ENCODE measurements around the gene FGF23. TPM values are rescaled to one million over a fixed set of nuclear protein-coding genes. Genes with fewer than 3 reads are reported as not detected.

The FGF23 gene
- total RNA-seq, 4 donors from 2014 or later = not detected

GRCh38 chr12:4355156-4356040 lies 24.1 kb downstream of the FGF23 start:
- no peak for TF ChIP-seq EP300 (IDR thresholded peaks at IDR 0.05; ENCODE audit: low read depth)
- TF ChIP-seq POLR2A (IDR thresholded peaks at IDR 0.05) = no peak
- TF ChIP-seq, protein P1, sequence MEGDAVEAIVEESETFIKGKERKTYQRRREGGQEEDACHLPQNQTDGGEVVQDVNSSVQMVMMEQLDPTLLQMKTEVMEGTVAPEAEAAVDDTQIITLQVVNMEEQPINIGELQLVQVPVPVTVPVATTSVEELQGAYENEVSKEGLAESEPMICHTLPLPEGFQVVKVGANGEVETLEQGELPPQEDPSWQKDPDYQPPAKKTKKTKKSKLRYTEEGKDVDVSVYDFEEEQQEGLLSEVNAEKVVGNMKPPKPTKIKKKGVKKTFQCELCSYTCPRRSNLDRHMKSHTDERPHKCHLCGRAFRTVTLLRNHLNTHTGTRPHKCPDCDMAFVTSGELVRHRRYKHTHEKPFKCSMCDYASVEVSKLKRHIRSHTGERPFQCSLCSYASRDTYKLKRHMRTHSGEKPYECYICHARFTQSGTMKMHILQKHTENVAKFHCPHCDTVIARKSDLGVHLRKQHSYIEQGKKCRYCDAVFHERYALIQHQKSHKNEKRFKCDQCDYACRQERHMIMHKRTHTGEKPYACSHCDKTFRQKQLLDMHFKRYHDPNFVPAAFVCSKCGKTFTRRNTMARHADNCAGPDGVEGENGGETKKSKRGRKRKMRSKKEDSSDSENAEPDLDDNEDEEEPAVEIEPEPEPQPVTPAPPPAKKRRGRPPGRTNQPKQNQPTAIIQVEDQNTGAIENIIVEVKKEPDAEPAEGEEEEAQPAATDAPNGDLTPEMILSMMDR (IDR thresholded peaks at IDR 0.05) = no peak
- TF ChIP-seq POLR2AphosphoS5 (IDR thresholded peaks at IDR 0.05) = no peak
- in situ Hi-C loops (cut with MboI; ENCODE audit: low pct_ligation_motif_present in 1 of 4, low pct_unique_long_range_greater_than_20kb in 1 of 4, low sequenced_read_pairs in 3 of 4) = loop anchor here in 1 of 4 donors (25.0 kb wide), 1 partner anchor 107 kb away; no protein-coding TSS in a partner anchor
- Histone ChIP-seq H3K36me3 (peaks cover 0 to 11% (median 5%) of the 10 kb centered on the region in 4 donors), H3K4me1 (no peaks in the 10 kb centered on the region), H3K27me3 (no peaks in the 10 kb centered on the region), H3K27ac (no peak overlapping the region), H3K4me3 (no peak overlapping the region), H3K9me3 (no peaks in the 10 kb centered on the region)
- 76 to 83% methylated on average over 3 of the region's 3 CpGs for WGBS, 2 donors (ENCODE audit: low coverage in 1 of 2)
- intact Hi-C loops (cut with DNase I; ENCODE audit: low total_unique reads) = loop anchor here (10.0 kb wide), 1 partner anchor 169 kb away; no protein-coding TSS in a partner anchor
- no peak for DNase-seq

DNA sequence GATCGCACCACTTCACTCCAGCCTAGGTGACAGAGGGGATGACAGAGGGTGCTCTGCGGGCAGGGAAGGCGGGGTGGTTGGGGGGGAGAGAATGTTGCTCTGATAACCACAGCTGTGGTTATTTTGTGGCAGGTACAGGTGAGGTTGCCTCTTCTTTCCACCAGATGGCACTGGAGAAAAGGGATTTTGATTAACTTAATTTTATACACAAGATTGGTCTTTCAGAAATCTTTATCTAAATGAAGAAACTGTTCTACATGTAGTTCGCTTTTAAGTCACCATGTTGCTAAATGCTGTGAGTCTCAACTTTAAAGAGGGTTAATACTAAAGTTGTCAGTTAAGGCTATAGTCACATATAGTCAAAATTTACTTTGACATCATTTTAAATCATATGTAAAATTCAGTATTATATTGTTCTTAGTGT lies 25.7 kb downstream of the FGF23 start:
- in situ Hi-C loops (cut with MboI; ENCODE audit: low pct_ligation_motif_present in 1 of 4, low pct_unique_long_range_greater_than_20kb in 1 of 4, low sequenced_read_pairs in 3 of 4) (loop anchor here in 1 of 4 donors (25.0 kb wide), 1 partner anchor 109 kb away; no protein-coding TSS in a partner anchor), intact Hi-C loops (cut with DNase I; ENCODE audit: low total_unique reads) (loop anchor here (10.0 kb wide), 1 partner anchor 171 kb away; no protein-coding TSS in a partner anchor)
- no peaks in the 10 kb centered on the region for H3K4me1 ChIP-seq
- no peak overlapping the region for H3K27ac ChIP-seq
- TF ChIP-seq, protein P1 (IDR thresholded peaks at IDR 0.05) = peak; percentile 46 to 60 (median 49)
- TF ChIP-seq POLR2AphosphoS5 (IDR thresholded peaks at IDR 0.05) (no peak), POLR2A (IDR thresholded peaks at IDR 0.05) (no peak)
- WGBS, 2 donors (ENCODE audit: low coverage in 1 of 2) = 43 to 67% methylated on average over 1 to 4 of the region's 4 CpGs
- peaks cover 0 to 12% (median 6%) of the 10 kb centered on the region in 4 donors for H3K36me3 ChIP-seq
- no peak for DNase-seq
- H3K9me3 ChIP-seq = no peaks in the 10 kb centered on the region
- H3K27me3 ChIP-seq = no peaks in the 10 kb centered on the region
- H3K4me3 ChIP-seq = no peak overlapping the region

- intact Hi-C loops (cut with DNase I; ENCODE audit: low total_unique reads) (no loop called here), in situ Hi-C loops (cut with MboI; ENCODE audit: low pct_ligation_motif_present in 1 of 4, low pct_unique_long_range_greater_than_20kb in 1 of 4, low sequenced_read_pairs in 3 of 4) (no loop called here)
- H3K36me3 ChIP-seq = peaks cover 0 to 3% (median 0%) of the 10 kb centered on the region in 4 donors
- DNase-seq = no peak
- H3K4me3 ChIP-seq = no peak overlapping the region
- H3K27ac ChIP-seq = no peak overlapping the region
- no peaks in the 10 kb centered on the region for H3K27me3 ChIP-seq
- no peak for TF ChIP-seq POLR2AphosphoS5 (IDR thresholded peaks at IDR 0.05)
- no peak for TF ChIP-seq POLR2A (IDR thresholded peaks at IDR 0.05)
- TF ChIP-seq, protein P1 (IDR thresholded peaks at IDR 0.05) = no peak
- no peak for TF ChIP-seq EP300 (IDR thresholded peaks at IDR 0.05; ENCODE audit: low read depth)
- no peaks in the 10 kb centered on the region for H3K9me3 ChIP-seq
- H3K4me1 ChIP-seq = no peaks in the 10 kb centered on the region
These were observed 32.6 kb downstream of the FGF23 start for GRCh38 chr12:4346931-4347330.

DNA sequence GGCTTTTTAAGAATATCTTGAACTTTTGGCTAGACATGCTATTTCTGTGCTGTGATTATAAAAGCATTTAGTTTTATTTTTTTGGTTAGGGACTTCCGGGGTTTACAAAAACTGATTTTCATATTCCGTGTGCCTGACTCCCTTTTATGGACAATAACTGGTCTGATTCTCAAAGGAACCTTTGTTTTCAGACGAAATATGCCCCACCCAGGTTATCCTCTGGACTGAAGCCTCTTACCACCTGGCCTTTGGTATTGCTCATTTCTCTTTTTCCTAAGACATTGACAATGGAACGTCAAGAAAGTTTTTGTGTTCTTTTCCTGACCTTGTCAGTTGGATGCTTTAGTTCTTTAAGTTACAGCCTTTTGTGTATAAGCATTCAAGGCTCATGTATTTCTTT lies 47.7 kb downstream of the FGF23 start:
- Histone ChIP-seq H3K4me1 (peaks cover 0 to 21% (median 8%) of the 10 kb centered on the region in 4 donors), H3K4me3 (no peak overlapping the region), H3K9me3 (no peaks in the 10 kb centered on the region), H3K27me3 (no peaks in the 10 kb centered on the region), H3K36me3 (no peaks in the 10 kb centered on the region), H3K27ac (peak overlapping the region in 3 of 4 donors; percentile 17 to 44 (median 19))
- no peak for TF ChIP-seq EP300 (IDR thresholded peaks at IDR 0.05; ENCODE audit: low read depth)
- TF ChIP-seq, protein P1 (IDR thresholded peaks at IDR 0.05) = no peak
- no peak for TF ChIP-seq POLR2AphosphoS5 (IDR thresholded peaks at IDR 0.05)
- TF ChIP-seq POLR2A (IDR thresholded peaks at IDR 0.05) = no peak
- in situ Hi-C loops (cut with MboI; ENCODE audit: low pct_ligation_motif_present in 1 of 4, low pct_unique_long_range_greater_than_20kb in 1 of 4, low sequenced_read_pairs in 3 of 4) = no loop called here
- WGBS, 2 donors (ENCODE audit: low coverage in 1 of 2) = 36 to 39% methylated on average over 4 of the region's 4 CpGs
- intact Hi-C loops (cut with DNase I; ENCODE audit: low total_unique reads) = no loop called here
- DNase-seq = no peak
